Measurements from ENCODE around the gene AARSD1.
"Not testable (repeated sequence)": the region's sequence is repeated elsewhere in the genome, so short reads cannot be mapped to it uniquely, and the experiment has no call there.

AARSD1 gene

GRCh38 chr17:42964161-42964932 is at the start of gene AARSD1:
AARSD1 (minus strand) TSS chr17:42964454; CDS start chr17:42964440, 14 bp downstream.
- peak; percentile 69 for DNase-seq

- no peak for DNase-seq
Observed at GRCh38 chr17:43013296-43013695, 49.0 kb upstream of the AARSD1 start.

GRCh38 chr17:43011728-43012472 is 47.6 kb upstream of the AARSD1 start:
- DNase-seq, result no peak

- no peak for DNase-seq
Observed at GRCh38 chr17:43010667-43011308, 46.5 kb upstream of the AARSD1 start.

- no peak for DNase-seq
Observed at GRCh38 chr17:43006639-43007551, 42.6 kb upstream of the AARSD1 start, which contains the start of gene IFI35. IFI35 (plus strand) TSS chr17:43006784; CDS start chr17:43006948, 164 bp downstream.

GRCh38 chr17:43003542-43004172 is 39.4 kb upstream of the AARSD1 start:
- no peak for DNase-seq

GRCh38 chr17:43000894-43001293 is 36.6 kb upstream of the AARSD1 start:
- not testable (repeated sequence) for DNase-seq

- DNase-seq, result no peak
Observed at GRCh38 chr17:42999003-42999525, 34.8 kb upstream of the AARSD1 start.

GRCh38 chr17:42997984-42998938 is 34.0 kb upstream of the AARSD1 start, which contains the start of gene RPL27:
RPL27 (plus strand) TSS chr17:42998419; CDS start chr17:42998751, 332 bp downstream.
- DNase-seq, result peak; percentile 93

GRCh38 chr17:42997390-42997983 is 33.2 kb upstream of the AARSD1 start:
- no peak for DNase-seq

GRCh38 chr17:42993913-42994312 is 29.7 kb upstream of the AARSD1 start:
- not testable (repeated sequence) for DNase-seq

- no peak for DNase-seq
Observed at GRCh38 chr17:42992872-42993271, 28.6 kb upstream of the AARSD1 start.

- no peak for DNase-seq
Observed at GRCh38 chr17:42991471-42991870, 27.2 kb upstream of the AARSD1 start.

- no peak for DNase-seq
Observed at GRCh38 chr17:42989726-42990652, 25.7 kb upstream of the AARSD1 start.

- no peak for DNase-seq
Observed at GRCh38 chr17:42989141-42989540, 24.9 kb upstream of the AARSD1 start.

GRCh38 chr17:42985225-42985624 is 21.0 kb upstream of the AARSD1 start:
- DNase-seq, result no peak

- no peak for DNase-seq
Observed at GRCh38 chr17:42982266-42982665, 18.0 kb upstream of the AARSD1 start.

- DNase-seq, result no peak
Observed at GRCh38 chr17:42980766-42981397, 16.6 kb upstream of the AARSD1 start.

All from NCI-H187 treated with DMSO at 0.1 percent for 48 hours (cell line).